ENCODE results near the gene ZNF714. TPM values are rescaled to one million over a fixed set of nuclear protein-coding genes. Genes with fewer than 3 reads are reported as not detected.

The ZNF714 gene
- total and polyA plus RNA-seq, 10 of the 15 experiments (the other 5 are each of a cell fraction or from before 2014, with no cell fraction given) = 4.9 to 13.2 (median 9.1) TPM

DNA sequence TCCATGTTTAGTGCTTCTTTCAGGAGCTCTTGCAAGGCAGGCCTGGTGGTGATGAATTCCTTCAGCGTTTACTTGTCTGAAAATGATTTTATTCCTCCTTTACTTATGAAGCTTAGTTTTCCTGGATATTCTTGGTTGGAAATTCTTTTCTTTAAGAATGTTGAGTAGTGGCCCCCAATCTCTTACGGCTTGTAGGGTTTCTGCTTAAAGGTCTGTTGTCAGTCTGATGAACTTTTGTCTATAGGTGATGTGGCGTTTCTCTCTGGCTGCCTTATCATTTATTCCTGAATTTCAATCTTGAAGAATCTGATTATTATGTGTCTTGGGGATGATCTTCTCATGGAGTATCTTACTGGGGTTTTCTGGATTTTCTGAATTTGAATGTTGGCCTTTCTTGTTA is 35.5 kb upstream of the ZNF714 start:
- Histone ChIP-seq H3K9me3 (replicated peaks; ENCODE audit: control insufficient read depth, insufficient read depth, low read length) (peaks cover 24% of the 10 kb centered on the region), H3K27me3 (replicated peaks in 1 of 2; ENCODE audit: control insufficient read depth in 2 of 2, insufficient read depth in 2 of 2, low read length in 1 of 2) (no peaks in the 10 kb centered on the region), H3K9ac (ENCODE audit: control insufficient read depth, insufficient read depth, low read length) (no peak overlapping the region), H3K4me1 (ENCODE audit: control insufficient read depth, insufficient read depth, low read length) (no peaks in the 10 kb centered on the region), H3K79me2 (ENCODE audit: control insufficient read depth, insufficient read depth, low read length) (peaks cover 2% of the 10 kb centered on the region; the same call in 1 of the 2 replicates), H3K27ac (ENCODE audit: control insufficient read depth, insufficient read depth) (no peak overlapping the region), H3K4me2 (ENCODE audit: control insufficient read depth, insufficient read depth) (no peak overlapping the region), H3K4me3 (no peak overlapping the region), H4K20me1 (ENCODE audit: control insufficient read depth, insufficient read depth) (no peaks in the 10 kb centered on the region), H3K36me3 (ENCODE audit: control insufficient read depth in 2 of 2, insufficient read depth in 2 of 2, low read length in 1 of 2) (peaks cover 2 to 11% of the 10 kb centered on the region in 2 experiments), H2AFZ (ENCODE audit: control insufficient read depth, low read depth, low read length) (no peak overlapping the region)
- in situ Hi-C loops (cut with MboI) (loop anchor here (25.0 kb wide), 1 partner anchor 1509 kb away; the partner anchor contains the start of genes CILP2 and YJEFN3), intact Hi-C loops (cut with micrococcal nuclease; ENCODE audit: unreplicated experiment) (no loop called here)
- no peak for TF ChIP-seq NBN (IDR thresholded peaks at IDR 0.05)
- TF ChIP-seq TCF3 (IDR thresholded peaks at IDR 0.05; ENCODE audit: borderline replicate concordance, insufficient read depth, low read depth, low read length) = no peak
- TF ChIP-seq, protein P1, sequence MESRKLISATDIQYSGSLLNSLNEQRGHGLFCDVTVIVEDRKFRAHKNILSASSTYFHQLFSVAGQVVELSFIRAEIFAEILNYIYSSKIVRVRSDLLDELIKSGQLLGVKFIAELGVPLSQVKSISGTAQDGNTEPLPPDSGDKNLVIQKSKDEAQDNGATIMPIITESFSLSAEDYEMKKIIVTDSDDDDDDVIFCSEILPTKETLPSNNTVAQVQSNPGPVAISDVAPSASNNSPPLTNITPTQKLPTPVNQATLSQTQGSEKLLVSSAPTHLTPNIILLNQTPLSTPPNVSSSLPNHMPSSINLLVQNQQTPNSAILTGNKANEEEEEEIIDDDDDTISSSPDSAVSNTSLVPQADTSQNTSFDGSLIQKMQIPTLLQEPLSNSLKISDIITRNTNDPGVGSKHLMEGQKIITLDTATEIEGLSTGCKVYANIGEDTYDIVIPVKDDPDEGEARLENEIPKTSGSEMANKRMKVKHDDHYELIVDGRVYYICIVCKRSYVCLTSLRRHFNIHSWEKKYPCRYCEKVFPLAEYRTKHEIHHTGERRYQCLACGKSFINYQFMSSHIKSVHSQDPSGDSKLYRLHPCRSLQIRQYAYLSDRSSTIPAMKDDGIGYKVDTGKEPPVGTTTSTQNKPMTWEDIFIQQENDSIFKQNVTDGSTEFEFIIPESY (IDR thresholded peaks at IDR 0.05) = peak; percentile 83; the same call in 1 of the 2 replicates
- TF ChIP-seq, protein P2, sequence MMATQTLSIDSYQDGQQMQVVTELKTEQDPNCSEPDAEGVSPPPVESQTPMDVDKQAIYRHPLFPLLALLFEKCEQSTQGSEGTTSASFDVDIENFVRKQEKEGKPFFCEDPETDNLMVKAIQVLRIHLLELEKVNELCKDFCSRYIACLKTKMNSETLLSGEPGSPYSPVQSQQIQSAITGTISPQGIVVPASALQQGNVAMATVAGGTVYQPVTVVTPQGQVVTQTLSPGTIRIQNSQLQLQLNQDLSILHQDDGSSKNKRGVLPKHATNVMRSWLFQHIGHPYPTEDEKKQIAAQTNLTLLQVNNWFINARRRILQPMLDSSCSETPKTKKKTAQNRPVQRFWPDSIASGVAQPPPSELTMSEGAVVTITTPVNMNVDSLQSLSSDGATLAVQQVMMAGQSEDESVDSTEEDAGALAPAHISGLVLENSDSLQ (IDR thresholded peaks at IDR 0.05) = no peak
- ChIA-PET CTCF (interaction anchor here (0.8 kb wide), 1 partner anchor 26 kb away, joined by 3 read pairs; the partner anchor contains the start of gene ZNF430), SMC1A (ENCODE audit: uncharacterized antibody, unreplicated experiment) (interaction anchor here (1.1 kb wide), 1 partner anchor 19 kb away, joined by 3 read pairs; no protein-coding TSS in a partner anchor), POLR2A (interaction anchor here (0.5 kb wide), 1 partner anchor 269 kb away, joined by 4 read pairs; no protein-coding TSS in a partner anchor), RAD21 (ENCODE audit: unreplicated experiment) (no interaction called here)
- DNase-seq (ENCODE audit: low read depth, low spot score) (no peak), ATAC-seq (no peak), FAIRE-seq (no peak)
- no TSS peak for BruUV-seq (replicated peaks)
- WGBS (ENCODE audit: insufficient coverage, insufficient replicate concordance, low lambda C conversion rate, missing lambda C conversion rate) = 98% methylated on average over 3 of the region's 3 CpGs
